Adrenal gland (tissue), 12 donors: Measurements from ENCODE around the gene MYADML2. TPM values are rescaled to one million over a fixed set of nuclear protein-coding genes. Genes with fewer than 3 reads are reported as not detected.

Source experiments
- DNase-seq, 7 donors: peaks; one replicate each; pipeline ENCODE4 v3.0.0-alpha.2; 2019 to 2020
- H3K27ac ChIP-seq, 5 donors: fragments of 200-600 bp; sonication (generic) in 4 of 5; 1 replicate in 3 of 5; 2 replicates in 2 of 5; pipeline versions ENCODE4 v1.5.1 to v1.8.0; 2016 to 2020; ENCODE audit warnings: mild to moderate bottlenecking in 1 of 5
- H3K27me3 ChIP-seq: fragments of 200-600 bp; 2 replicates; pipeline ENCODE4 v1.8.0; 2021
- H3K36me3 ChIP-seq, 2 donors: fragments of 200-600 bp; replicated peaks in 1 of 2; 1 replicate in 1 of 2; 2 replicates in 1 of 2; pipeline versions ENCODE4 v1.5.1 to v1.8.0; 2018 to 2022
- H3K4me1 ChIP-seq, 2 donors: fragments of 200-600 bp; replicated peaks in 1 of 2; 1 replicate in 1 of 2; 2 replicates in 1 of 2; pipeline versions ENCODE4 v1.5.1 to v1.8.0; 2018 to 2021
- H3K4me3 ChIP-seq, 4 donors: fragments of 200-600 bp; sonication (generic) in 3 of 4; one replicate each; pipeline ENCODE4 v1.5.1; 2016 to 2018
- H3K9me3 ChIP-seq, 3 donors: fragments of 200-600 bp; sonication (generic) in 1 of 3; replicated peaks in 1 of 3; 1 replicate in 2 of 3; 2 replicates in 1 of 3; pipeline versions ENCODE4 v1.5.1 to v1.8.0; 2016 to 2021
- POLR2A ChIP-seq, 2 donors: fragments of 450-650 bp; IDR thresholded peaks; one replicate each; pipeline ENCODE4 v1.6.1; 2017; ENCODE audit warnings: antibody characterized with exemption in 2 of 2, mild to moderate bottlenecking in 2 of 2, moderate library complexity in 1 of 2
- WGBS, 4 donors: extraction: QIAGEN DNeasy Blood & Tissue Kit in 2 of 4; methylation state at CpG; one replicate each; pipeline versions ENCODE4 v1.1.5 to v1.1.7; 2013 to 2017; 5-methylcytosine and 5-hydroxymethylcytosine counted together
- intact Hi-C, 2 donors: fragments of 100-400 bp; cut with DNase I; formaldehyde crosslinking; loops; one replicate each; pipeline versions ENCODE4 v1.14.1 to v1.15.0; 2022 to 2023
- polyA plus RNA-seq, 3 donors: library from polyadenylated mRNA; stranded (reverse); fragments of 200-250 nt in 2 of 3; fragments of 350-450 nt in 1 of 3; fragmentation: Illumina TruSeq in 1 of 3; extraction: RNeasy Lipid Tissue Mini Kit (QIAGEN cat#74804) in 1 of 3; gene quantifications; one replicate each; pipeline ENCODE4 v1.2.3, GENCODE V29; 2013 to 2014
- total RNA-seq, 9 donors: library from RNA; depleted of rRNA in 4 of 9; stranded (reverse); fragments of >200 nt in 4 of 9; fragments of 120-200 nt in 1 of 9; fragmentation: NEBNext Ultra II Directional in 1 of 9; extraction: Animal tissue kit (Norgen Biotek cat#: 25700) in 1 of 9; gene quantifications; one replicate each; pipeline versions ENCODE4 v1.1.0 to v1.2.4, GENCODE V29; 2013 to 2023
- TF ChIP-seq, protein P1 (sequence below), 6 experiments: fragments of 450-650 bp in 4 of 6; fragments of 200-600 bp in 2 of 6; sonication (generic) in 1 of 6; IDR thresholded peaks; 1 replicate in 5 of 6; 2 replicates in 1 of 6; pipeline versions ENCODE4 v1.5.1 to v1.8.0; 2016 to 2021; ENCODE audit warnings: antibody characterized with exemption in 6 of 6, mild to moderate bottlenecking in 2 of 6, moderate library complexity in 1 of 6
- donor health status: healthy with polysubstance abuse.
- donor health status: Bipolar disorder and iron deficiency.
- donor health status: DM: yes; HTN: yes; CAD: no.
- donor health status: DM: no; HTN: no; CAD: no.
- donor health status: DM: no; HTN: no; CAD: no.
- donor health status: DM: yes; HTN: yes; CAD: no.

MYADML2 gene
- total and polyA plus RNA-seq, 12 donors = not detected

DNA sequence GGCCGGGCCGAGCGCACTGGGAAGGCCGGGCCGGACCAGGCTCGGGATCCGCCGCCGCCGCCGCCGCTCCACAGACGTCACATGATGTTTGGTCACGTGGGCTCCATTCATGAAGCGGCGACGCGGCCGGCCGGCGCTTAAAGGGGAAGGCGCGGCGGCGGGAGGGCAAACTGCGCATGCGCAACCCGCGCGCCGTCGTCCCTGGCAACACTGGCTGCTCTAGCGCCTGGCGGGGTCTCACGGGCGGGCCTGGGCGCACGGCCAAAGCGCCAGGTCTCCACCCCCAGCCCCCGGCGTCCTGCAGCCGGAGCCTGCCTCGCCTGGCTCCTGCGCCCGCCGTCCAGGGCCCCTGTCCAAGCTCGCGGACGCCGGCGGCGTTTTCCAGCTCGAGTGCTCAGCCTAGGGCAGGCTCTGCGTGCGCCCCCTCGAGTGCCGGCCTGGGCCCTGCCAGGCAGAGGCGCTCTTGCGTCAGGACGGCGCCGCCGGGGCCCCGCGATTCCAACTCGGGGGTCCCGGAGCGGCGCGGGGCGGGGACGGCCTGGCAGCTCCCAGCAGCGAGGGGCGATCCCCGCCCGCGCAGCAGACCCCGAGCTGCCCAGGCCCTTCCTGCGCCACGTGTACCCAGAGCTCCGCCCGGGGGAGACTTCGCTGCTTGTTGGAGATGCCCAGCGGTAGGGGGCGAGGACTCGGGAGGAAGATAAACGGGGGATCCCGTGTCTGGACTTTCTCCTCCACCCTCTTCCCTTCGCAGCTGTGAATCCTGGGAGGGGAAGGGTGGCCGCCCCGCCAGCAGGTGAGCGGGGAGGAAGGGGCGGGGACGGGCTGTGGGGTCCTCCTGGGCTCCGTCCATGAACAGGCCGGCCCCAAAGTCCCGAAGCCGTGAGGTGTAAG, 19.1 kb downstream of the MYADML2 start, which contains the start of gene MAFG:
Gene MAFG (minus strand): TSS at position 83 of the 891 bp plus-strand sequence. CDS start 4,550 bp downstream, outside the sequence.
- Histone ChIP-seq H3K27me3 (no peaks in the 10 kb centered on the region), H3K4me1 (peaks cover 32 to 38% of the 10 kb centered on the region in 2 donors), H3K27ac (peak within 1 kb of the TSS; percentile 91 to 99 (median 95)), H3K4me3 (peak within 1 kb of the TSS; percentile 37 to 100 (median 78)), H3K36me3 (no peaks in the 10 kb centered on the region), H3K9me3 (no peaks in the 10 kb centered on the region)
- intact Hi-C loops = no loop called here
- DNase-seq = peak; percentile 90 to 96 (median 92)
- TF ChIP-seq POLR2A (IDR thresholded peaks at IDR 0.05) = peak; percentile 58 to 90
- TF ChIP-seq, protein P1, sequence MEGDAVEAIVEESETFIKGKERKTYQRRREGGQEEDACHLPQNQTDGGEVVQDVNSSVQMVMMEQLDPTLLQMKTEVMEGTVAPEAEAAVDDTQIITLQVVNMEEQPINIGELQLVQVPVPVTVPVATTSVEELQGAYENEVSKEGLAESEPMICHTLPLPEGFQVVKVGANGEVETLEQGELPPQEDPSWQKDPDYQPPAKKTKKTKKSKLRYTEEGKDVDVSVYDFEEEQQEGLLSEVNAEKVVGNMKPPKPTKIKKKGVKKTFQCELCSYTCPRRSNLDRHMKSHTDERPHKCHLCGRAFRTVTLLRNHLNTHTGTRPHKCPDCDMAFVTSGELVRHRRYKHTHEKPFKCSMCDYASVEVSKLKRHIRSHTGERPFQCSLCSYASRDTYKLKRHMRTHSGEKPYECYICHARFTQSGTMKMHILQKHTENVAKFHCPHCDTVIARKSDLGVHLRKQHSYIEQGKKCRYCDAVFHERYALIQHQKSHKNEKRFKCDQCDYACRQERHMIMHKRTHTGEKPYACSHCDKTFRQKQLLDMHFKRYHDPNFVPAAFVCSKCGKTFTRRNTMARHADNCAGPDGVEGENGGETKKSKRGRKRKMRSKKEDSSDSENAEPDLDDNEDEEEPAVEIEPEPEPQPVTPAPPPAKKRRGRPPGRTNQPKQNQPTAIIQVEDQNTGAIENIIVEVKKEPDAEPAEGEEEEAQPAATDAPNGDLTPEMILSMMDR (IDR thresholded peaks at IDR 0.05) = peak in 3 of 6 experiments; percentile 13 to 31 (median 28)
- WGBS, 4 donors = 0 to 2% (median 0%) methylated on average over 1 to 98 of the region's 98 CpGs

DNA sequence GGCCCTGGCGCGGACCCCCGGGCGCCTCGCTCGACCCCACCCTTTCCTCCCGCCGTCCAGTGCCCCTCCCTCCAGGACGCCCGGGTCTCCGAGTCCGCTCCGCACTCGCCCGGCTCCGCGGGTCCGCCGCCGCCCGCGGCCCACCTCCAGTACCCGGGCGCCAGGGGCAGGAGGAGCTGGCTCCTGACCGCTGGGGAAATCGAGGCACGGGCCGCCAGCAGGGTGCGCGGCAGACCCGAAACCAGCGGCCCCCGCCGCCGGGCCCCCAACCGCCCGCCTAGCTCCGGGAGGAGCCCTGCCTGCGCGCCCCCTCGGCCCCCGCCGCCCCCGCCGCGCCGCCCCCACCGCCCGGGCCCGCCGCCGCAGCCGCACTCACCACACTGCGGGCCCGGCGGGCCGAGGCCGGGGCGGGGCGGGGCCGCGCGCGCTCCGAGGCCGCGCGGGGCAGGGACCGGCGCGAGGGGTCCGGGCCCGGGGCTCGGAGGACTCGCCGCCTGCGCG, 19.8 kb downstream of the MYADML2 start:
- Histone ChIP-seq H3K27ac (peak overlapping the region; percentile 91 to 99 (median 95)), H3K36me3 (peaks cover 0 to 6% of the 10 kb centered on the region in 2 donors), H3K4me1 (peaks cover 39 to 45% of the 10 kb centered on the region in 2 donors), H3K9me3 (no peaks in the 10 kb centered on the region), H3K27me3 (no peaks in the 10 kb centered on the region), H3K4me3 (peak overlapping the region; percentile 37 to 100 (median 78))
- DNase-seq = no peak
- intact Hi-C loops = no loop called here
- 0% methylated on average over 42 to 62 of the region's 78 CpGs; no CpG with 5 or more reads in 2 of the 4 donors for WGBS, 4 donors
- no peak for TF ChIP-seq POLR2A (IDR thresholded peaks at IDR 0.05)
- TF ChIP-seq, protein P1 (IDR thresholded peaks at IDR 0.05) = no peak

DNA sequence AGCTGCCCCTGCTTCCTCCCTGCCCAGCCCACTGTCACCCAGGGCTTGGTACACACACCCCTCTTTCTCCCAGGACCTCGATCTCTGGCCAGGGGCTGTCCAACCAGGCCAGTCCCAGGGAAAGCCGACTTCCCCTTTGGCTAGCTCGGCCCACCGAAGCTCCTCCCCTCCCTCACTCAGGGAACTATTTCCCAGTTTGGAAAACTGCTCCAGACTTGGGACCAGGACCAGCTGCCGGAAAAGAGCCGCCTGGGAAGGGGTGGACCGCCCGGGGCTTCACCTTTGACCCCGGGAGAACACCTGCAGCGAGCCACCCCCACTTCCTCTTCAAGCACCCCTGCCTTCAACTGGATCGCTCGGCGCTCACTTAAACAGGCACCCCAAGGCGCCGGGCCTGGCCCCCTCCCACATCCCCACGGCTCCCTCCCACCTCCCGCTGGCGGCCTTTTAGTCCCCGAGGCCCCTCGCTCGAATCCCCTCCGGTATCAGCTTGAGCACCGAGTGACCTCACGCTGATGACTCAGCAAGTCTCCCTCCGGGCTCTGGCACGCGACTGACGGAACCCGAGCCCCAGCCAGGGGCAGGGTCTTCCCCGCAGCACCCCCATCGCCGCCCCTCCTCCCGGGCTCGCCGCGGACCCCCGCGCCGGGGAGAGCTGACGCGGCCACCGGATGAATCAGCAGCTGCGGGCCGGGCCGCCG, 20.4 kb downstream of the MYADML2 start:
- peak overlapping the region; percentile 37 to 100 (median 78) for H3K4me3 ChIP-seq
- no peaks in the 10 kb centered on the region for H3K27me3 ChIP-seq
- peak overlapping the region; percentile 91 to 99 (median 95) for H3K27ac ChIP-seq
- H3K36me3 ChIP-seq = peaks cover 0 to 12% of the 10 kb centered on the region in 2 donors
- H3K4me1 ChIP-seq = peaks cover 39 to 46% of the 10 kb centered on the region in 2 donors
- DNase-seq = peak; percentile 72 to 90 (median 85)
- intact Hi-C loops = no loop called here
- 0 to 1% (median 1%) methylated on average over 21 to 46 of the region's 46 CpGs for WGBS, 4 donors
- peak; percentile 32 to 65 for TF ChIP-seq POLR2A (IDR thresholded peaks at IDR 0.05)
- TF ChIP-seq, protein P1 (IDR thresholded peaks at IDR 0.05) = peak in 1 of 6 experiments; percentile 8
- no peaks in the 10 kb centered on the region for H3K9me3 ChIP-seq
